ENCODE measurements around the gene TRERF1. TPM values are rescaled to one million over a fixed set of nuclear protein-coding genes. Genes with fewer than 3 reads are reported as not detected.

The TRERF1 gene
- polyA plus RNA-seq, 1 of the 3 experiments (the other 2 are of a cell fraction): 3.6 TPM

- CTCF ChIA-PET: interaction anchor here (1.8 kb wide), 1 partner anchor 29 kb away, joined by 6 read pairs; no protein-coding TSS in a partner anchor
- 92% methylated on average over 10 of the region's 10 CpGs for WGBS (ENCODE audit: low lambda C conversion rate)
- POLR2A ChIA-PET: no interaction called here
Measured at GRCh38 chr6:42185597-42185996, 266.1 kb downstream of the TRERF1 start.

More at GRCh38 chr6:42185597-42185996, 266.1 kb downstream of the TRERF1 start:
- H3K27me3 ChIP-seq (ENCODE audit: insufficient read depth): no peaks in the 10 kb centered on the region
- H3K4me1 ChIP-seq (ENCODE audit: control insufficient read depth in 1 of 2, insufficient read depth in 2 of 2, low read depth in 1 of 2, low read length in 1 of 2): no peaks in the 10 kb centered on the region
- TF ChIP-seq FOXM1 (IDR thresholded peaks at IDR 0.05; ENCODE audit: low read depth) (no peak), USF1 (IDR thresholded peaks at IDR 0.05; ENCODE audit: borderline replicate concordance, low read depth) (no peak), FOSL2 (IDR thresholded peaks at IDR 0.05; ENCODE audit: borderline replicate concordance, low read depth) (no peak), IRF3 (IDR thresholded peaks at IDR 0.05; ENCODE audit: low read depth, low read length) (no peak), ZBTB33 (IDR thresholded peaks at IDR 0.05; ENCODE audit: borderline replicate concordance, low read depth) (no peak), RFX5 (IDR thresholded peaks at IDR 0.05; ENCODE audit: low read length) (no peak), JUND (IDR thresholded peaks at IDR 0.05) (no peak), ELF1 (IDR thresholded peaks at IDR 0.05) (no peak), TEAD4 (IDR thresholded peaks at IDR 0.05; ENCODE audit: borderline replicate concordance, insufficient read depth) (no peak), MEF2A (IDR thresholded peaks at IDR 0.05; ENCODE audit: borderline replicate concordance, low read depth) (no peak), NRF1 (IDR thresholded peaks at IDR 0.05; ENCODE audit: low read depth, low read length) (no peak), SMC3 (IDR thresholded peaks at IDR 0.05; ENCODE audit: low read depth, low read length) (no peak), REST (IDR thresholded peaks at IDR 0.05; ENCODE audit: low read depth, low read length) (no peak), TCF12 (IDR thresholded peaks at IDR 0.05) (no peak)
- no peaks in the 10 kb centered on the region for H4K20me1 ChIP-seq (ENCODE audit: insufficient read depth)
- no peak overlapping the region for H2AFZ ChIP-seq (ENCODE audit: low read depth)
- no peaks in the 10 kb centered on the region for H3K9me3 ChIP-seq
- no peak overlapping the region for H3K4me2 ChIP-seq
- H3K9ac ChIP-seq: no peak overlapping the region
- H3K9me2 ChIP-seq: no peaks in the 10 kb centered on the region
- DNase-seq: no peak
- peaks cover 9% of the 10 kb centered on the region for H3F3A ChIP-seq (replicated peaks; ENCODE audit: insufficient read depth)
- H3K27ac ChIP-seq (ENCODE audit: low read depth in 2 of 2, low read length in 1 of 2): no peak overlapping the region
- no peaks in the 10 kb centered on the region for H3K79me2 ChIP-seq (ENCODE audit: insufficient read depth)
- no peak overlapping the region for H3K4me3 ChIP-seq (ENCODE audit: low read depth in 2 of 2, low read length in 1 of 2)
- H3K36me3 ChIP-seq (replicated peaks in 1 of 2; ENCODE audit: control insufficient read depth in 1 of 2, insufficient read depth in 2 of 2, low read length in 1 of 2): no peaks in the 10 kb centered on the region

Measured in SK-N-SH (cell line).